ENCODE measurements around the gene LPP. TPM values are rescaled to one million over a fixed set of nuclear protein-coding genes. Genes with fewer than 3 reads are reported as not detected.
A peak's percentile ranks its signal among the peaks of the same experiment; 100 is the strongest.

LPP gene
- total and polyA plus RNA-seq, 8 donors = 23.1 to 220 (median 26.7) TPM

GRCh38 chr3:188335656-188336055 lies 181.7 kb downstream of the LPP start:
- Histone ChIP-seq H3K4me1 (peaks cover 0 to 8% of the 10 kb centered on the region in 2 donors), H3K27me3 (no peaks in the 10 kb centered on the region), H3K9me3 (no peaks in the 10 kb centered on the region), H3K36me3 (no peaks in the 10 kb centered on the region), H3K4me3 (no peak overlapping the region), H3K27ac (no peak overlapping the region)
- TF ChIP-seq, protein P1, sequence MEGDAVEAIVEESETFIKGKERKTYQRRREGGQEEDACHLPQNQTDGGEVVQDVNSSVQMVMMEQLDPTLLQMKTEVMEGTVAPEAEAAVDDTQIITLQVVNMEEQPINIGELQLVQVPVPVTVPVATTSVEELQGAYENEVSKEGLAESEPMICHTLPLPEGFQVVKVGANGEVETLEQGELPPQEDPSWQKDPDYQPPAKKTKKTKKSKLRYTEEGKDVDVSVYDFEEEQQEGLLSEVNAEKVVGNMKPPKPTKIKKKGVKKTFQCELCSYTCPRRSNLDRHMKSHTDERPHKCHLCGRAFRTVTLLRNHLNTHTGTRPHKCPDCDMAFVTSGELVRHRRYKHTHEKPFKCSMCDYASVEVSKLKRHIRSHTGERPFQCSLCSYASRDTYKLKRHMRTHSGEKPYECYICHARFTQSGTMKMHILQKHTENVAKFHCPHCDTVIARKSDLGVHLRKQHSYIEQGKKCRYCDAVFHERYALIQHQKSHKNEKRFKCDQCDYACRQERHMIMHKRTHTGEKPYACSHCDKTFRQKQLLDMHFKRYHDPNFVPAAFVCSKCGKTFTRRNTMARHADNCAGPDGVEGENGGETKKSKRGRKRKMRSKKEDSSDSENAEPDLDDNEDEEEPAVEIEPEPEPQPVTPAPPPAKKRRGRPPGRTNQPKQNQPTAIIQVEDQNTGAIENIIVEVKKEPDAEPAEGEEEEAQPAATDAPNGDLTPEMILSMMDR (IDR thresholded peaks at IDR 0.05) = no peak
- DNase-seq (no peak), ATAC-seq (no peak)
- intact Hi-C loops (cut with DNase I) = no loop called here

- Histone ChIP-seq H3K27ac (no peak overlapping the region), H3K27me3 (no peaks in the 10 kb centered on the region), H3K4me3 (no peak overlapping the region), H3K9me3 (no peaks in the 10 kb centered on the region), H3K4me1 (peaks cover 0 to 8% of the 10 kb centered on the region in 2 donors), H3K36me3 (no peaks in the 10 kb centered on the region)
- TF ChIP-seq, protein P1 (IDR thresholded peaks at IDR 0.05) = no peak
- intact Hi-C loops (cut with DNase I) = no loop called here
- ATAC-seq = no peak
- no peak for DNase-seq
These were observed 182.2 kb downstream of the LPP start for GRCh38 chr3:188336178-188336577.

DNA sequence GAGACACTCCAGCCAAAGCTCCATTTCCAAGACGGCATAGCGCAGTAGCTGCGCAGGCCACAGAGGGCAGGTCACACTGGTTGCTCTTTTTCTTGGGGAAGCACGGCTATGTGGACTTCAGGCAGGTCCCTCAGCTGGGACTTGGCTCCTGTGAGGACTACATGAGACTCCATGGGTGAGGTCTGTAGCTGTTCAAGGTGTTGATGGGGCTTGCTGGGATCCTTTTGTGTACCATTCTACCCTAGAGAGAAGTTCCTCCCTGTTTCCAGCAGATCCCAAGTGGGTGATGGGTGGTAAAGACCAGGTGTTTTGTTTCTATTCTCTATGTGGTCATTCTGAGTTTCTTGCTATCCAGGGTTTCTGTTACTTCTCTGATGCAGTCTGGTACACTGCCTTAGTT lies 183.3 kb downstream of the LPP start:
- Histone ChIP-seq H3K27ac (no peak overlapping the region), H3K9me3 (no peaks in the 10 kb centered on the region), H3K4me1 (peaks cover 0 to 8% of the 10 kb centered on the region in 2 donors), H3K36me3 (no peaks in the 10 kb centered on the region), H3K27me3 (no peaks in the 10 kb centered on the region), H3K4me3 (no peak overlapping the region)
- no peak for ATAC-seq
- TF ChIP-seq, protein P1 (IDR thresholded peaks at IDR 0.05) = no peak
- intact Hi-C loops (cut with DNase I) = no loop called here
- no peak for DNase-seq

DNA sequence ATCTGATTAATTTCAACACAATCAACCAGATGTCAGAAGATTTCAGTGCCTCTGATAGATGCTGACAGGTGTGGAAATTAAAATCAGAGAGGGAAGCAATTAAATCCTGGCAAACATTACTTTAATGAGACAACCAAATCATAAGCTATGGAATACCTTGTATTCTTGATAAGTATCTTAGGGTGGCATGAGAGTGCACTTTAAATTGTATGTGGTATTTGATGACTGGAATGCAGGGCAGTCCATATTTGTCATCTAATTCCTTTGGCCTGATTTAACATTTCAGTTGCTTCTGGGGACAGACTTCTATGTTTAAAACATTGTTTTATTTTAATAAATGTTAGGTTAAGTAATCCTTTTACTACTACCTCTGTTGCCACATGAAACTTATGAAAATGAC lies 184.1 kb downstream of the LPP start:
- intact Hi-C loops (cut with DNase I) = no loop called here
- DNase-seq = no peak
- no peaks in the 10 kb centered on the region for H3K36me3 ChIP-seq
- H3K27ac ChIP-seq = no peak overlapping the region
- H3K4me1 ChIP-seq = peaks cover 0 to 8% of the 10 kb centered on the region in 2 donors
- H3K27me3 ChIP-seq = no peaks in the 10 kb centered on the region
- no peak overlapping the region for H3K4me3 ChIP-seq
- TF ChIP-seq, protein P1 (IDR thresholded peaks at IDR 0.05) = no peak
- H3K9me3 ChIP-seq = no peaks in the 10 kb centered on the region
- ATAC-seq = peak; percentile 60

DNA sequence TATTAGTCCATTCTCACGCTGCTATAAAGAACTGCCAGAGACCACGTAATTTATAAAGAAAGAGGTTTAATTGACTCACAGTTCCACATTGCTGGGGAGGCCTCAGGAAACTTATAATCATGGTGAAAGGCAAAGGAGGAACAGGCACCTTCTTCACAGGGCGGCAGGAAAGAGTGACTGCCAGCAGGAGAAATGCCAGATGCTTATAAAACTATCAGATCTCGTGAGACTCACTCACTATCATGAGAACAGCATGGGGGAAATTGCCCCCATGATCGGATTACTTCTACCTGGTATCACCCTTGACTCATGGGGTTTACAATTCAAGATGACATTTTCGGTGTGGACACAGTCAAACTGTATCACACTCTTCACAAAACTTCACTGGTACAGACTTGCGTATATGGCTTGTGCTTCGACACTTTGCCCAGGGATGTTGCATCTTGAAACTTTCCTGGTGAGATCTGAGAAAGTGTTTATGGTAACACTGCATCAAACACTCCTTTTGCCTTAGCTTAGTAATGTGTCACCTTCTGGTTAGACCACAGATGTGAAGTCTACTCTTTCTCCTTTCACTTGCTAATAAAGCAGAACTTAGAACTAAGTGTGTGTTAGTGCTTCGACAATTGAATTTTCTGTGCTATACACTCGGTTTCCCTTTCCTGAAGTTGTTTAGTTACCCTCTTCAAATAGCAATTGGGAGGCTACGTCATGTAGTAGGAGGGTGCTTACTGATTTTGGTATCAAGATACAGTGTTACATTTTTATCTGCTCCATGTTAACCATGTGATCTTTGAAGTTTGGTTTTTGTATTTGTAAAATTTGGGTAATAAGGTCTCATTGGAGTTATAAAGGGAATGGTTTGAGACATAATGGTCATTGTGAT lies 185.7 kb downstream of the LPP start:
- H3K27ac ChIP-seq = no peak overlapping the region
- peaks cover 0 to 8% of the 10 kb centered on the region in 2 donors for H3K4me1 ChIP-seq
- ATAC-seq (peak; percentile 60), DNase-seq (no peak)
- H3K9me3 ChIP-seq = no peaks in the 10 kb centered on the region
- no peaks in the 10 kb centered on the region for H3K27me3 ChIP-seq
- no peaks in the 10 kb centered on the region for H3K36me3 ChIP-seq
- TF ChIP-seq, protein P1 (IDR thresholded peaks at IDR 0.05) = no peak
- intact Hi-C loops (cut with DNase I) = no loop called here
- no peak overlapping the region for H3K4me3 ChIP-seq

Measured in left lung (tissue), 10 donors.